Activated CD4-positive, alpha-beta T cell treated with anti-CD3 and anti-CD28 coated beads, Interleukin-2, amount 10 ng/mL, durations not matched to agents 24 days and 14 days (primary cell): ENCODE results near the gene SCAMP1. TPM values are rescaled to one million over a fixed set of nuclear protein-coding genes. Genes with fewer than 3 reads are reported as not detected.

Experiments
- total RNA-seq: library from RNA; stranded (reverse); gene quantifications from 2 replicates; pipeline ENCODE4 v1.2.3, GENCODE V29; 2022

SCAMP1 gene
- total RNA-seq, 1 donor from 2014 or later: 20.8 TPM

Other genes starting within 250 kb of the SCAMP1 start
- gene AP3B1, start 65.9 kb upstream of the SCAMP1 start, total RNA-seq: 40.1 and 45.5 TPM in 2 replicates